ENCODE data around the gene SPTLC3.

Gene SPTLC3

GRCh38 chr20:13141546-13141945 is 132.8 kb downstream of the SPTLC3 start:
- TF ChIP-seq, protein P1, sequence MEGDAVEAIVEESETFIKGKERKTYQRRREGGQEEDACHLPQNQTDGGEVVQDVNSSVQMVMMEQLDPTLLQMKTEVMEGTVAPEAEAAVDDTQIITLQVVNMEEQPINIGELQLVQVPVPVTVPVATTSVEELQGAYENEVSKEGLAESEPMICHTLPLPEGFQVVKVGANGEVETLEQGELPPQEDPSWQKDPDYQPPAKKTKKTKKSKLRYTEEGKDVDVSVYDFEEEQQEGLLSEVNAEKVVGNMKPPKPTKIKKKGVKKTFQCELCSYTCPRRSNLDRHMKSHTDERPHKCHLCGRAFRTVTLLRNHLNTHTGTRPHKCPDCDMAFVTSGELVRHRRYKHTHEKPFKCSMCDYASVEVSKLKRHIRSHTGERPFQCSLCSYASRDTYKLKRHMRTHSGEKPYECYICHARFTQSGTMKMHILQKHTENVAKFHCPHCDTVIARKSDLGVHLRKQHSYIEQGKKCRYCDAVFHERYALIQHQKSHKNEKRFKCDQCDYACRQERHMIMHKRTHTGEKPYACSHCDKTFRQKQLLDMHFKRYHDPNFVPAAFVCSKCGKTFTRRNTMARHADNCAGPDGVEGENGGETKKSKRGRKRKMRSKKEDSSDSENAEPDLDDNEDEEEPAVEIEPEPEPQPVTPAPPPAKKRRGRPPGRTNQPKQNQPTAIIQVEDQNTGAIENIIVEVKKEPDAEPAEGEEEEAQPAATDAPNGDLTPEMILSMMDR (conservative IDR thresholded peaks at IDR 0.05; ENCODE audit: low read depth, low read length) = no peak
- H3K4me3 ChIP-seq (ENCODE audit: low read length) = no peak overlapping the region
- no peak for DNase-seq (ENCODE audit: low read depth)

GRCh38 chr20:13142143-13142542 is 133.4 kb downstream of the SPTLC3 start:
- TF ChIP-seq, protein P1 (conservative IDR thresholded peaks at IDR 0.05; ENCODE audit: low read depth, low read length) = no peak
- no peak overlapping the region for H3K4me3 ChIP-seq (ENCODE audit: low read length)
- DNase-seq (ENCODE audit: low read depth) = no peak

GRCh38 chr20:13147071-13147963 is 138.5 kb downstream of the SPTLC3 start:
- DNase-seq (ENCODE audit: low read depth) = no peak
- H3K4me3 ChIP-seq (ENCODE audit: low read length) = no peak overlapping the region
- TF ChIP-seq, protein P1 (conservative IDR thresholded peaks at IDR 0.05; ENCODE audit: low read depth, low read length) = no peak

GRCh38 chr20:13147971-13148370 is 139.2 kb downstream of the SPTLC3 start:
- DNase-seq (ENCODE audit: low read depth) = no peak
- H3K4me3 ChIP-seq (ENCODE audit: low read length) = no peak overlapping the region
- TF ChIP-seq, protein P1 (conservative IDR thresholded peaks at IDR 0.05; ENCODE audit: low read depth, low read length) = no peak

DNA sequence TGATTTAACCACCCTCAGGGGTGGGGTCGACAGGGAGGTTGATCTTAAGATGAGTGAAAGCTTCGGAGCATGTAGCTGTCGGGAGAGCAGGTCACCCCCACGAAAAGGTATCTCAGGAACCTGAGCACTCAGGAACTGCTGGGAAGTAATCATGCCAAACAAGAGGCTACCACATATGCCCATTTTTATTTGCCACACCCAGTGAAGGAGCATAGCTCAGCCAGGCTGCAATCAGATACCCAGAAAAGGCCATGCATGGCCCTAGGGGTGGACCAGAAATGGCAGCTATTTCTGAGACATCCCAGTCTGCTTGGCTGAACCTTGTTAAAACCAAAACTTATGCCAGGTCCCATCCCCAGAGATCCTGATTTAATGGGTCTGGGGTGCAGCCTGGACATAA is 139.6 kb downstream of the SPTLC3 start:
- no peak for DNase-seq (ENCODE audit: low read depth)
- H3K4me3 ChIP-seq (ENCODE audit: low read length) = no peak overlapping the region
- TF ChIP-seq, protein P1 (conservative IDR thresholded peaks at IDR 0.05; ENCODE audit: low read depth, low read length) = no peak

- TF ChIP-seq, protein P1 (conservative IDR thresholded peaks at IDR 0.05; ENCODE audit: low read depth, low read length) = no peak
- no peak overlapping the region for H3K4me3 ChIP-seq (ENCODE audit: low read length)
- DNase-seq (ENCODE audit: low read depth) = no peak
Measured at GRCh38 chr20:13148961-13149360, 140.2 kb downstream of the SPTLC3 start.

Data from retinal pigment epithelial cell (primary cell).